GM19043 (cell line): ENCODE results near the gene SPON1.
"Not testable (repeated sequence)": the region's sequence is repeated elsewhere in the genome, so short reads cannot be mapped to it uniquely, and the experiment has no call there.

Experiments
- ATAC-seq: cut with Tn5 transposase; IDR thresholded peaks from one replicate; pipeline ENCODE4 v1.9.1; 2021; ENCODE audit warnings: low read depth; ENCODE audit not compliant: unreplicated experiment

Gene SPON1

GRCh38 chr11:14112721-14113120 is 150.2 kb downstream of the SPON1 start:
- no peak for ATAC-seq

GRCh38 chr11:14114269-14114668 is 151.7 kb downstream of the SPON1 start:
- no peak for ATAC-seq

GRCh38 chr11:14114786-14115185 is 152.3 kb downstream of the SPON1 start:
- ATAC-seq: no peak

- no peak for ATAC-seq
Measured at GRCh38 chr11:14117632-14118031, 155.1 kb downstream of the SPON1 start.

GRCh38 chr11:14118072-14118471 is 155.5 kb downstream of the SPON1 start:
- no peak for ATAC-seq

GRCh38 chr11:14119357-14119756 is 156.8 kb downstream of the SPON1 start:
- ATAC-seq: no peak

GRCh38 chr11:14124350-14124749 is 161.8 kb downstream of the SPON1 start:
- no peak for ATAC-seq

GRCh38 chr11:14124886-14125285 is 162.4 kb downstream of the SPON1 start:
- ATAC-seq: no peak

- no peak for ATAC-seq
Measured at GRCh38 chr11:14125529-14125928, 163.0 kb downstream of the SPON1 start.

- no peak for ATAC-seq
Measured at GRCh38 chr11:14127679-14128078, 165.2 kb downstream of the SPON1 start.

GRCh38 chr11:14132312-14132711 is 169.8 kb downstream of the SPON1 start:
- no peak for ATAC-seq

- no peak for ATAC-seq
Measured at GRCh38 chr11:14133381-14133780, 170.9 kb downstream of the SPON1 start.

- no peak for ATAC-seq
Measured at GRCh38 chr11:14136561-14136960, 174.0 kb downstream of the SPON1 start.

- ATAC-seq: no peak
Measured at GRCh38 chr11:14137284-14137683, 174.8 kb downstream of the SPON1 start.

- no peak for ATAC-seq
Measured at GRCh38 chr11:14140991-14141390, 178.5 kb downstream of the SPON1 start.

GRCh38 chr11:14141676-14142075 is 179.2 kb downstream of the SPON1 start:
- no peak for ATAC-seq

- ATAC-seq: no peak
Measured at GRCh38 chr11:14144934-14145333, 182.4 kb downstream of the SPON1 start.

GRCh38 chr11:14148653-14149273 is 186.2 kb downstream of the SPON1 start:
- no peak for ATAC-seq

- no peak for ATAC-seq
Measured at GRCh38 chr11:14149683-14150082, 187.2 kb downstream of the SPON1 start.

GRCh38 chr11:14150878-14151277 is 188.4 kb downstream of the SPON1 start:
- no peak for ATAC-seq

- ATAC-seq: not testable (repeated sequence)
Measured at GRCh38 chr11:14154103-14154502, 191.6 kb downstream of the SPON1 start.

- no peak for ATAC-seq
Measured at GRCh38 chr11:14158393-14158792, 195.9 kb downstream of the SPON1 start.

GRCh38 chr11:14163576-14163975 is 201.1 kb downstream of the SPON1 start:
- ATAC-seq: no peak
